GM13977 (cell line): Measurements from ENCODE around the gene DDR1.

ENCODE experiments used
- DNase-seq: peaks from one replicate; pipeline ENCODE4 v3.0.0; 2012; ENCODE audit warnings: low spot score
- CTCF ChIP-seq: IDR thresholded peaks from 2 replicates; pipeline ENCODE4 v1.5.1; 2012; ENCODE audit warnings: mild to moderate bottlenecking, control low read depth; ENCODE audit not compliant: insufficient read depth; ENCODE audit errors: extremely low read depth, missing control alignments
- in situ Hi-C: fragments of 300-500 bp; cut with MboI; formaldehyde crosslinking; loops from one replicate; pipeline ENCODE4 v1.12.0; 2022; ENCODE audit warnings: low sequenced_read_pairs, low pct_unique_long_range_greater_than_20kb, mixed read lengths, inconsistent platforms; ENCODE audit not compliant: unreplicated experiment

DDR1 gene

GRCh38 chr6:30894381-30894780 is 10.1 kb downstream of the DDR1 start:
- no peak for TF ChIP-seq CTCF
- in situ Hi-C loops: no loop called here
- DNase-seq: no peak

GRCh38 chr6:30894935-30895334 is 10.6 kb downstream of the DDR1 start:
- no peak for TF ChIP-seq CTCF
- in situ Hi-C loops: no loop called here
- DNase-seq: no peak

GRCh38 chr6:30895343-30895742 is 11.0 kb downstream of the DDR1 start:
- in situ Hi-C loops: no loop called here
- no peak for TF ChIP-seq CTCF
- no peak for DNase-seq

GRCh38 chr6:30896541-30896940 is 12.2 kb downstream of the DDR1 start:
- in situ Hi-C loops: no loop called here

GRCh38 chr6:30897882-30898281 is 13.6 kb downstream of the DDR1 start:
- no peak for DNase-seq
- peak; percentile 1 for TF ChIP-seq CTCF
- in situ Hi-C loops: no loop called here

More at GRCh38 chr6:30896541-30896940, 12.2 kb downstream of the DDR1 start:
- TF ChIP-seq CTCF: peak; percentile 0
- DNase-seq: no peak

GRCh38 chr6:30898750-30899360 is 14.5 kb downstream of the DDR1 start:
- in situ Hi-C loops: no loop called here
- no peak for TF ChIP-seq CTCF
- DNase-seq: no peak
